GM23248 (cell line): ENCODE results near the gene MDP1. TPM values are rescaled to one million over a fixed set of nuclear protein-coding genes. Genes with fewer than 3 reads are reported as not detected.
A peak's percentile ranks its signal among the peaks of the same experiment; 100 is the strongest.

ENCODE experiments used
- DNase-seq: peaks from one replicate; pipeline ENCODE4 v3.0.0-alpha.2; 2015
- H2AFZ ChIP-seq: fragments of 200-600 bp; sonication (generic); 2 replicates; pipeline ENCODE4 v1.6.1; 2016; ENCODE audit warnings: antibody characterized with exemption
- H3F3A ChIP-seq: fragments of 200-600 bp; sonication (generic); 2 replicates; pipeline ENCODE4 v1.6.1; 2016; ENCODE audit warnings: mild to moderate bottlenecking, antibody characterized with exemption, mixed run types; ENCODE audit not compliant: insufficient read depth
- H3K27ac ChIP-seq: fragments of 200-600 bp; sonication (generic); 2 replicates; pipeline ENCODE4 v1.5.1; 2016; ENCODE audit warnings: mild to moderate bottlenecking
- H3K27me3 ChIP-seq: fragments of 200-600 bp; sonication (generic); replicated peaks from 2 replicates; pipeline ENCODE4 v1.6.1; 2016; ENCODE audit warnings: mild to moderate bottlenecking; ENCODE audit not compliant: insufficient read depth
- H3K36me3 ChIP-seq: fragments of 200-600 bp; sonication (generic); 2 replicates; pipeline ENCODE4 v1.6.1; 2016; ENCODE audit warnings: low read depth, mild to moderate bottlenecking
- H3K4me1 ChIP-seq: fragments of 200-600 bp; sonication (generic); 2 replicates; pipeline ENCODE4 v1.6.1; 2016; ENCODE audit warnings: mild to moderate bottlenecking; ENCODE audit not compliant: insufficient read depth
- H3K4me2 ChIP-seq: fragments of 200-600 bp; sonication (generic); one replicate; pipeline ENCODE4 v1.6.1; 2016; ENCODE audit warnings: mild to moderate bottlenecking; ENCODE audit not compliant: unreplicated experiment
- H3K4me3 ChIP-seq: fragments of 200-600 bp; sonication (generic); 2 replicates; pipeline ENCODE4 v1.5.1; 2016; ENCODE audit warnings: mild to moderate bottlenecking
- H3K79me2 ChIP-seq: fragments of 200-600 bp; sonication (generic); 2 replicates; pipeline ENCODE4 v1.6.1; 2016; ENCODE audit warnings: mild to moderate bottlenecking; ENCODE audit not compliant: insufficient read depth
- H3K9ac ChIP-seq: fragments of 200-600 bp; sonication (generic); 2 replicates; pipeline ENCODE4 v1.6.1; 2016; ENCODE audit warnings: mild to moderate bottlenecking
- H3K9me2 ChIP-seq: fragments of 200-600 bp; sonication (generic); 2 replicates; pipeline ENCODE4 v1.6.1; 2016; ENCODE audit warnings: mixed run types, mild to moderate bottlenecking, moderate library complexity; ENCODE audit not compliant: insufficient read depth
- H3K9me3 ChIP-seq: fragments of 200-600 bp; sonication (generic); one replicate; pipeline ENCODE4 v1.6.1; 2017; ENCODE audit warnings: low read depth
- H4K20me1 ChIP-seq: fragments of 200-600 bp; sonication (generic); 2 replicates; pipeline ENCODE4 v1.6.0; 2016; ENCODE audit not compliant: insufficient read depth
- EZH2 ChIP-seq: fragments of 200-600 bp; sonication (generic); IDR thresholded peaks from 2 replicates; pipeline ENCODE4 v1.6.1; 2018; ENCODE audit warnings: antibody characterized with exemption, mild to moderate bottlenecking; ENCODE audit not compliant: insufficient read depth, poor library complexity, severe bottlenecking
- EZH2phosphoT487 ChIP-seq: fragments of 200-600 bp; sonication (generic); IDR thresholded peaks from 2 replicates; pipeline ENCODE4 v1.6.1; 2018; ENCODE audit warnings: antibody characterized with exemption, moderate library complexity, mild to moderate bottlenecking, low read depth; ENCODE audit not compliant: insufficient read depth
- WGBS, 2 experiments: methylation state at CpG; one replicate each; pipeline ENCODE4 v1.1.6; 2015 to 2017; ENCODE audit warnings: low lambda C conversion rate in 2 of 2, low coverage in 1 of 2; ENCODE audit errors: missing lambda C conversion rate in 2 of 2; 5-methylcytosine and 5-hydroxymethylcytosine counted together
- in situ Hi-C: fragments of 300-500 bp; cut with MboI; formaldehyde crosslinking; loops from 2 replicates; pipeline ENCODE4 v1.15.0; 2020
- polyA plus RNA-seq: library from polyadenylated mRNA; unstranded; fragments of >200 nt; fragmentation: Nextera tagmentation; extraction: Ambion mirVana; gene quantifications from 2 replicates; pipeline ENCODE4 v1.2.1, GENCODE V29; 2016
- total RNA-seq: library from RNA; depleted of rRNA; stranded (reverse); fragments of >200 nt; shearing (Covaris generic); gene quantifications from 2 replicates; pipeline ENCODE4 v1.2.3, GENCODE V29; 2014

MDP1 gene
- total and polyA plus RNA-seq, 2 experiments from 2014 or later = 8.2 to 23.3 TPM

DNA sequence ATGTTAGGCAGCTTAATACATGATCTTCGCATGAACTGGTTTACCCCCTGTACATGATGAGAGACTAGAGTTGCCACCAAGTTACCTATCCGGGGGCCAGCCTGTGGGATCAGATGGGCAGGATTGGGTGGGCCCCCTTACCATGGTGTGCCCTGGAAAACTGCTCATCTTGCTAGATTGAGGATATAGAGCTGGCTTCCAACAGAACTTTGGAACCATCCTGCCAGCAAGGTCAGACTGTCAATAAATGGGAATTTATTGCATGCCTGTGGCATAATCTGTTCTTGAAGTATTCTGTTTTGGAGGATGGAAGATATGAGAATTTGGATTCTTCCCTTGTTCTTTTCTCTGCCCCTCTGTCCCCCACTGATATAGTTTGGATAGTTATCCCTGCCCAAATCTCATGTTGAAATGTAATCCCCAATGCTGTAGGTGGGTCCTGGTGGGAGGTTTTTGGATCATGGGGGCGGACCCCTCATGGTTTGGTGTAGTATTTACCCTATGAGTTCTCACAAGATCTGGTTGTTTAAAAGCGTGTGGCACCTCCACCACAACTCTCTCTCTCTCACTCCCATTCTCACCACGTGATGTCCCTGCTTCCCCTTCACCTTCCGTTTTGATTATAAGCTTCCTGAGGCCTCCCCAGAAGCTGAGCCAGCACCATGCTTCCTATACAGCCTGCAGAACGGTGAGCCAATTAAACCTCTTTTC, 16.9 kb downstream of the MDP1 start:
- Histone ChIP-seq H3K4me3 (no peak overlapping the region), H2AFZ (no peak overlapping the region), H3K36me3 (peaks cover 4% of the 10 kb centered on the region; the same call in 1 of the 2 replicates), H3F3A (peaks cover 6% of the 10 kb centered on the region; the same call in 1 of the 2 replicates), H3K9me3 (no peaks in the 10 kb centered on the region), H4K20me1 (no peaks in the 10 kb centered on the region), H3K79me2 (peaks cover 71% of the 10 kb centered on the region), H3K9ac (no peak overlapping the region), H3K27me3 (no peaks in the 10 kb centered on the region), H3K4me2 (no peak overlapping the region), H3K9me2 (no peaks in the 10 kb centered on the region), H3K27ac (no peak overlapping the region), H3K4me1 (peaks cover 13% of the 10 kb centered on the region)
- in situ Hi-C loops = no loop called here
- TF ChIP-seq EZH2 (no peak), EZH2phosphoT487 (no peak)
- WGBS, 2 experiments = 83 to 94% methylated on average over 7 of the region's 7 CpGs
- no peak for DNase-seq

DNA sequence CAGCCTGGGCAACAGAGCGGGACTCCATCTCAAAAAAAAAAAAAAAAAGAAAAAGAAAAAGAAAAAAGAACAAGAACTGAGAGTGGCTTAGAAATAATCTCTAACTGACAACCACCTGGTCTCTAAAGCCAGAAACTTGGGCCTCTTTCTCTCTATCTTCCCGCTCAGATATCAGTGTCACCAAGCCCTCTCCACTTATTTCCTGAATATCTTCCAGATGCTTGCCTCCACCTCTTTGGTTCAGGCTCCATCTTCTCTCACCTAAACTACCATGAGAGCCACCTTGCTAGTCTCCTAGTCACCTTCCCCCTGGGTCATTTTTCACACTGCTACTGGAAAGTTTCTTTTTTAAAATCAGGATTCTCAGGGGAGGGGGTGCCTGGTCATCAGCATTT, 18.8 kb downstream of the MDP1 start:
- Histone ChIP-seq H3K4me2 (peak overlapping the region; percentile 99), H3K9me2 (no peaks in the 10 kb centered on the region), H4K20me1 (no peaks in the 10 kb centered on the region), H3K79me2 (peaks cover 76% of the 10 kb centered on the region), H3K27me3 (no peaks in the 10 kb centered on the region), H2AFZ (no peak overlapping the region), H3K27ac (no peak overlapping the region), H3F3A (peaks cover 6% of the 10 kb centered on the region; the same call in 1 of the 2 replicates), H3K4me3 (peak overlapping the region; percentile 83; the same call in 1 of the 2 replicates), H3K4me1 (peaks cover 13% of the 10 kb centered on the region), H3K9ac (no peak overlapping the region), H3K36me3 (peaks cover 4% of the 10 kb centered on the region; the same call in 1 of the 2 replicates), H3K9me3 (no peaks in the 10 kb centered on the region)
- in situ Hi-C loops = no loop called here
- 95 to 99% methylated on average over 1 to 2 of the region's 2 CpGs for WGBS, 2 experiments
- no peak for TF ChIP-seq EZH2
- TF ChIP-seq EZH2phosphoT487 = no peak
- no peak for DNase-seq

DNA sequence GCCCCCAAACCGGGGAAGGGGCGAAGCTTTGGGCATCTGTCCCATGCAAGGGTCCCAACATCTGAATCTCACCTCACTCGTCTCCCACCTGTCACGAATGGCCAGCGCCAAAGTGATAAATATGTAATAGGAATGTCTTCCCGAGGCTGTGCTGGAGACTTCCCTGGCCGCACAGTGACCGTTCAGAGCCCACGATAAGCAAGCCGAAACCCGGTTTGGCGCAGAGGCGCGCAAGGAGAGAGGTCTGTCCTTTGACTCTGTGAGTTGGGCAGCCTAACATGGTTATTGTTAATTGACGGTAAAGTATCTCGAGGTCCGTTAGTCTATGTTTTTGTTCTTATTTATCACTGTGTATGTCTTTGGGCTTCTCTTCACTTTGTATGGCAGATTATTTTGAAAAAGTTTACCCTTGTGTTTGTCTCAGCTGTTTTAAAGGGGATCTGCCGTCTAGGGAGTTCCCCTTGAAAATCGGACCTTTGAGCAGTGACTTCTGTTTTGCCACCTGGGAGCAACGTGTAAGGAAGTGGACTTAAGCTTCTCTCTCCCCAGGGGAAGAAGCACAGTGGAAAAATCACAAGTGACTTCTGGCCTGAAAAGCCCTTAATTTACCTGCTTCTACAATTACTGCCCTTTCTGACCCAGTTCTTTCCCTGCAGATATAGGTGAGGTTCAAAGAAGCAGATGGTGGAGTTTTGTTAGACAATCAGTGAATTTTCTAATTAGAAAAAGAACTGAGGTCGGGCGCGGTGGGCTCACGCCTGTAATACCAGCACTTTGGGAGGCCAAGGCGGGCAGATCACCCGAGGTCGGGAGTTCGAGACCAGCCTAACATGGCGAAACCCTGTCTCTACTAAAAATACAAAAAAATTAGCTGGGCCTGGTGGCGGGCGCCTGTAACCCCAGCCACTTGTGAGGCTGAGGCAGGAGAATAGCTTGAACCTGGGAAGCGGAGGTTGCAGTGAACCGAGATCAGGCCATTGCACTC, 19.5 kb downstream of the MDP1 start:
- Histone ChIP-seq H4K20me1 (no peaks in the 10 kb centered on the region), H3K4me3 (peak overlapping the region; percentile 83), H2AFZ (peak overlapping the region; percentile 80), H3F3A (peaks cover 6% of the 10 kb centered on the region; the same call in 1 of the 2 replicates), H3K79me2 (peaks cover 83% of the 10 kb centered on the region), H3K9me2 (no peaks in the 10 kb centered on the region), H3K27me3 (no peaks in the 10 kb centered on the region), H3K36me3 (peaks cover 2% of the 10 kb centered on the region; the same call in 1 of the 2 replicates), H3K9ac (peak overlapping the region; percentile 94), H3K4me1 (peaks cover 13% of the 10 kb centered on the region), H3K27ac (peak overlapping the region; percentile 81), H3K9me3 (no peaks in the 10 kb centered on the region), H3K4me2 (peak overlapping the region; percentile 99)
- DNase-seq = peak; percentile 58
- in situ Hi-C loops = no loop called here
- 39 to 41% methylated on average over 32 to 33 of the region's 33 CpGs for WGBS, 2 experiments
- no peak for TF ChIP-seq EZH2phosphoT487
- no peak for TF ChIP-seq EZH2
